ENCODE data around the gene TMEM119.

Gene TMEM119, protein sequence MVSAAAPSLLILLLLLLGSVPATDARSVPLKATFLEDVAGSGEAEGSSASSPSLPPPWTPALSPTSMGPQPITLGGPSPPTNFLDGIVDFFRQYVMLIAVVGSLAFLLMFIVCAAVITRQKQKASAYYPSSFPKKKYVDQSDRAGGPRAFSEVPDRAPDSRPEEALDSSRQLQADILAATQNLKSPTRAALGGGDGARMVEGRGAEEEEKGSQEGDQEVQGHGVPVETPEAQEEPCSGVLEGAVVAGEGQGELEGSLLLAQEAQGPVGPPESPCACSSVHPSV

GRCh38 chr12:108597559-108598471 lies at the start of gene TMEM119:
Gene TMEM119, minus strand, starts transcription at chr12:108598084. Its CDS starts 5,701 bp downstream, at chr12:108592383.
- H3K4me3 ChIP-seq (ENCODE audit: control insufficient read depth, low read depth, low read length): peak within 1 kb of the TSS; percentile 83
- peak; percentile 43 for DNase-seq (ENCODE audit: low read depth)
- no peak for TF ChIP-seq CTCF (IDR thresholded peaks at IDR 0.05; ENCODE audit: control insufficient read depth, insufficient read depth, low read depth, low read length, missing control alignments)

GRCh38 chr12:108646600-108647579 lies 49.0 kb upstream of the TMEM119 start:
- DNase-seq (ENCODE audit: low read depth): no peak
- H3K4me3 ChIP-seq (ENCODE audit: control insufficient read depth, low read depth, low read length): no peak overlapping the region

GRCh38 chr12:108645686-108646599 lies 48.1 kb upstream of the TMEM119 start:
- no peak overlapping the region for H3K4me3 ChIP-seq (ENCODE audit: control insufficient read depth, low read depth, low read length)
- no peak for DNase-seq (ENCODE audit: low read depth)
- no peak for TF ChIP-seq CTCF (IDR thresholded peaks at IDR 0.05; ENCODE audit: control insufficient read depth, insufficient read depth, low read depth, low read length, missing control alignments)

More at GRCh38 chr12:108646600-108647579, 49.0 kb upstream of the TMEM119 start:
- no peak for TF ChIP-seq CTCF (IDR thresholded peaks at IDR 0.05; ENCODE audit: control insufficient read depth, insufficient read depth, low read depth, low read length, missing control alignments)

DNA sequence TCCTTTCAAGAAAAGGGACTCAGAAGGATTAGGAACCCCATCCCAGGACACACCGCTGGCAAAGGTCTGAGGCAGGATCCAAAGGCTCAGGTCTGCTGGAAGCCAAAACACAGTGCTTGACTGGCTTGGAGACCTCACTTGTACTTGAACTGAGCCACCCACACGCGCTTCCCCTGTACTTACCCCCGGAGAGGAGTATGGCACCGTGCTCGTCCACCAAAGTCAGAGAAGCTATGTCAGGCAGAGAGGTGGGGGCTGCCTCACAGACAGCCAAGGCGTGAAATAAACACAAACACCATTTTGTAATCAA lies 46.9 kb upstream of the TMEM119 start:
- TF ChIP-seq CTCF (IDR thresholded peaks at IDR 0.05; ENCODE audit: control insufficient read depth, insufficient read depth, low read depth, low read length, missing control alignments): no peak
- H3K4me3 ChIP-seq (ENCODE audit: control insufficient read depth, low read depth, low read length): no peak overlapping the region
- DNase-seq (ENCODE audit: low read depth): no peak

GRCh38 chr12:108643941-108644810 lies 46.3 kb upstream of the TMEM119 start:
- no peak for DNase-seq (ENCODE audit: low read depth)
- TF ChIP-seq CTCF (IDR thresholded peaks at IDR 0.05; ENCODE audit: control insufficient read depth, insufficient read depth, low read depth, low read length, missing control alignments): no peak
- H3K4me3 ChIP-seq (ENCODE audit: control insufficient read depth, low read depth, low read length): no peak overlapping the region

Measured in AG09309 (cell line).